Spleen (tissue), 7 donors: ENCODE results near the gene SMC5.

Source experiments
- POLR2A ChIP-seq, 3 donors: fragments of 450-650 bp; IDR thresholded peaks; one replicate each; pipeline ENCODE4 v1.5.1; 2017; ENCODE audit warnings: antibody characterized with exemption in 3 of 3, mild to moderate bottlenecking in 1 of 3
- POLR2AphosphoS5 ChIP-seq, 3 donors: sonication (generic); formaldehyde crosslinking; IDR thresholded peaks; one replicate each; pipeline ENCODE4 v1.5.1; 2017; ENCODE audit warnings: antibody characterized with exemption in 3 of 3
- TF ChIP-seq, protein P1 (sequence below), 11 experiments: fragments of 200-600 bp in 7 of 11; fragments of 450-650 bp in 4 of 11; sonication (generic) in 4 of 11; IDR thresholded peaks in 8 of 11; conservative IDR thresholded peaks in 3 of 11; 1 replicate in 7 of 11; 2 replicates in 4 of 11; pipeline versions ENCODE4 v1.4.0 to v1.8.0; 2016 to 2021; ENCODE audit warnings: antibody characterized with exemption in 11 of 11, inconsistent platforms in 4 of 11, mild to moderate bottlenecking in 1 of 11
- donor health status: DM: no; HTN: no; CAD: no; lungs with moderate emphysema.
- donor health status: DM: no; HTN: no; CAD: no.
- donor health status: DM: no; HTN: no; CAD: no.

DNA sequence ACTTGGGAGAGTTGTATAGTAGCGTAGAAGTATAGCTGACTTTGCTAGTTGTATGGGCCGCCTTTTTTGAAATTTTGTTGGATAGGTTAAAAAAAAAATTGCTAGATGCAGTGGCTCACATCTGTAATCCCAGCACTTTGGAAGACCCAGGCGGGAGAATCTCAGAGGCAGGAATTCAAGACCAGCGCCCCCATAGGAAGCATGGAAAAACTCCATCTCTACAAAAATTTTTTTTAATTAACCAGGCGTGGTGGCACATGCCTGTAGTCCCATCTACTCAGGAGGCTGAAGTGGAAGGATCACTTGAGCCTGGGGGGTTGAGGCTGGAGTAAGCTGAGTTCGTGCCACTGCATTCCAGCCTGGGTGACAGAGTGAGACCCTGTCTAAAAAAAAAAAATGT, 59.2 kb downstream of the SMC5 start:
- TF ChIP-seq, protein P1, sequence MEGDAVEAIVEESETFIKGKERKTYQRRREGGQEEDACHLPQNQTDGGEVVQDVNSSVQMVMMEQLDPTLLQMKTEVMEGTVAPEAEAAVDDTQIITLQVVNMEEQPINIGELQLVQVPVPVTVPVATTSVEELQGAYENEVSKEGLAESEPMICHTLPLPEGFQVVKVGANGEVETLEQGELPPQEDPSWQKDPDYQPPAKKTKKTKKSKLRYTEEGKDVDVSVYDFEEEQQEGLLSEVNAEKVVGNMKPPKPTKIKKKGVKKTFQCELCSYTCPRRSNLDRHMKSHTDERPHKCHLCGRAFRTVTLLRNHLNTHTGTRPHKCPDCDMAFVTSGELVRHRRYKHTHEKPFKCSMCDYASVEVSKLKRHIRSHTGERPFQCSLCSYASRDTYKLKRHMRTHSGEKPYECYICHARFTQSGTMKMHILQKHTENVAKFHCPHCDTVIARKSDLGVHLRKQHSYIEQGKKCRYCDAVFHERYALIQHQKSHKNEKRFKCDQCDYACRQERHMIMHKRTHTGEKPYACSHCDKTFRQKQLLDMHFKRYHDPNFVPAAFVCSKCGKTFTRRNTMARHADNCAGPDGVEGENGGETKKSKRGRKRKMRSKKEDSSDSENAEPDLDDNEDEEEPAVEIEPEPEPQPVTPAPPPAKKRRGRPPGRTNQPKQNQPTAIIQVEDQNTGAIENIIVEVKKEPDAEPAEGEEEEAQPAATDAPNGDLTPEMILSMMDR (IDR thresholded peaks at IDR 0.05 in 8 of 11, conservative IDR thresholded peaks at IDR 0.05 in 3 of 11) = no peak
- TF ChIP-seq POLR2A (IDR thresholded peaks at IDR 0.05) = no peak
- TF ChIP-seq POLR2AphosphoS5 (IDR thresholded peaks at IDR 0.05) = no peak
